ENCODE data around the gene C4BPA.

Gene C4BPA

GRCh38 chr1:207102659-207103058 lies 1.4 kb upstream of the C4BPA start:
- no peak for DNase-seq (ENCODE audit: low spot score)
- TF ChIP-seq CTCF (IDR thresholded peaks at IDR 0.05; ENCODE audit: poor library complexity, severe bottlenecking), result no peak
- no peaks in the 10 kb centered on the region for H3K9me3 ChIP-seq (ENCODE audit: severe bottlenecking)
- H3K27me3 ChIP-seq (ENCODE audit: insufficient read depth, poor library complexity, severe bottlenecking), result peaks cover 2% of the 10 kb centered on the region
- H3K4me1 ChIP-seq (ENCODE audit: insufficient read depth, poor library complexity, severe bottlenecking), result no peaks in the 10 kb centered on the region
- no peak for ATAC-seq (ENCODE audit: low read depth)
- H3K36me3 ChIP-seq (ENCODE audit: low read depth), result no peaks in the 10 kb centered on the region
- no peak overlapping the region for H3K27ac ChIP-seq (ENCODE audit: poor library complexity, severe bottlenecking)
- no peak overlapping the region for H3K4me3 ChIP-seq (ENCODE audit: severe bottlenecking)

GRCh38 chr1:207109004-207109403 lies 5.0 kb downstream of the C4BPA start:
- no peak for TF ChIP-seq CTCF (IDR thresholded peaks at IDR 0.05; ENCODE audit: poor library complexity, severe bottlenecking)
- no peaks in the 10 kb centered on the region for H3K4me1 ChIP-seq (ENCODE audit: insufficient read depth, poor library complexity, severe bottlenecking)
- no peak overlapping the region for H3K27ac ChIP-seq (ENCODE audit: poor library complexity, severe bottlenecking)
- no peaks in the 10 kb centered on the region for H3K36me3 ChIP-seq (ENCODE audit: low read depth)
- H3K27me3 ChIP-seq (ENCODE audit: insufficient read depth, poor library complexity, severe bottlenecking), result no peaks in the 10 kb centered on the region
- DNase-seq (ENCODE audit: low spot score), result no peak
- peak; percentile 40; the same call in 2 of the 3 replicates for ATAC-seq (ENCODE audit: low read depth)
- H3K9me3 ChIP-seq (ENCODE audit: severe bottlenecking), result no peaks in the 10 kb centered on the region
- no peak overlapping the region for H3K4me3 ChIP-seq (ENCODE audit: severe bottlenecking)

- TF ChIP-seq CTCF (IDR thresholded peaks at IDR 0.05; ENCODE audit: poor library complexity, severe bottlenecking), result no peak
- ATAC-seq (ENCODE audit: low read depth) (no peak), DNase-seq (ENCODE audit: low spot score) (no peak)
- H3K27me3 ChIP-seq (ENCODE audit: insufficient read depth, poor library complexity, severe bottlenecking), result no peaks in the 10 kb centered on the region
- H3K27ac ChIP-seq (ENCODE audit: poor library complexity, severe bottlenecking), result no peak overlapping the region
- H3K4me3 ChIP-seq (ENCODE audit: severe bottlenecking), result no peak overlapping the region
- H3K36me3 ChIP-seq (ENCODE audit: low read depth), result no peaks in the 10 kb centered on the region
- no peaks in the 10 kb centered on the region for H3K4me1 ChIP-seq (ENCODE audit: insufficient read depth, poor library complexity, severe bottlenecking)
- no peaks in the 10 kb centered on the region for H3K9me3 ChIP-seq (ENCODE audit: severe bottlenecking)
These were observed 8.7 kb downstream of the C4BPA start for GRCh38 chr1:207112616-207113296.

GRCh38 chr1:207115269-207115668 lies 11.2 kb downstream of the C4BPA start:
- H3K4me3 ChIP-seq (ENCODE audit: severe bottlenecking), result no peak overlapping the region
- H3K27ac ChIP-seq (ENCODE audit: poor library complexity, severe bottlenecking), result no peak overlapping the region
- H3K9me3 ChIP-seq (ENCODE audit: severe bottlenecking), result no peaks in the 10 kb centered on the region
- DNase-seq (ENCODE audit: low spot score) (no peak), ATAC-seq (ENCODE audit: low read depth) (no peak)
- no peaks in the 10 kb centered on the region for H3K27me3 ChIP-seq (ENCODE audit: insufficient read depth, poor library complexity, severe bottlenecking)
- no peaks in the 10 kb centered on the region for H3K36me3 ChIP-seq (ENCODE audit: low read depth)
- H3K4me1 ChIP-seq (ENCODE audit: insufficient read depth, poor library complexity, severe bottlenecking), result no peaks in the 10 kb centered on the region
- no peak for TF ChIP-seq CTCF (IDR thresholded peaks at IDR 0.05; ENCODE audit: poor library complexity, severe bottlenecking)

- Histone ChIP-seq H3K27ac (ENCODE audit: poor library complexity, severe bottlenecking) (no peak overlapping the region), H3K9me3 (ENCODE audit: severe bottlenecking) (peaks cover 2% of the 10 kb centered on the region), H3K36me3 (ENCODE audit: low read depth) (no peaks in the 10 kb centered on the region), H3K27me3 (ENCODE audit: insufficient read depth, poor library complexity, severe bottlenecking) (peaks cover 4% of the 10 kb centered on the region), H3K4me3 (ENCODE audit: severe bottlenecking) (no peak overlapping the region), H3K4me1 (ENCODE audit: insufficient read depth, poor library complexity, severe bottlenecking) (no peaks in the 10 kb centered on the region)
- no peak for DNase-seq (ENCODE audit: low spot score)
- no peak for ATAC-seq (ENCODE audit: low read depth)
- TF ChIP-seq CTCF (IDR thresholded peaks at IDR 0.05; ENCODE audit: poor library complexity, severe bottlenecking), result no peak
These were observed 20.4 kb downstream of the C4BPA start for GRCh38 chr1:207124389-207124788.

Data from RWPE2 (cell line).